ENCODE results near the gene SRA1. TPM values are rescaled to one million over a fixed set of nuclear protein-coding genes. Genes with fewer than 3 reads are reported as not detected.

Gene SRA1
- total RNA-seq, 1 donor from 2014 or later, result 37.5 TPM

DNA sequence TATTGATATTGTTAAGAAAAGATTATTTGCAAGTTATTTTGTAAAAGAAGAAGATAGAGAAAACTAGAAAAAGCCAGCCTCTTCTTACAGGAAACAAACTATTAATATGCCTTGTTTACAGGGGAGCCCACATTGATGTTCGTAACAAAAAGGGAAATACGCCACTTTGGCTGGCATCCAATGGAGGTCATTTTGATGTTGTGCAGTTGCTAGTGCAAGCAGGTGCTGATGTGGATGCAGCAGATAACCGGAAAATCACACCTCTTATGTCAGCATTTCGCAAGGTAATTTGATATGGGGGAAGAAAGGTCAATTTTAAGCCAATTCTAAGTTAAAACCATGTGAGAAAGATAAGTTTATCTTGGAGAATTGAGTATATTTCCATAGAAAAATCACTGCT lies 47.4 kb downstream of the SRA1 start:
- H3K9me3 Mint-ChIP-seq, result no peaks in the 10 kb centered on the region

DNA sequence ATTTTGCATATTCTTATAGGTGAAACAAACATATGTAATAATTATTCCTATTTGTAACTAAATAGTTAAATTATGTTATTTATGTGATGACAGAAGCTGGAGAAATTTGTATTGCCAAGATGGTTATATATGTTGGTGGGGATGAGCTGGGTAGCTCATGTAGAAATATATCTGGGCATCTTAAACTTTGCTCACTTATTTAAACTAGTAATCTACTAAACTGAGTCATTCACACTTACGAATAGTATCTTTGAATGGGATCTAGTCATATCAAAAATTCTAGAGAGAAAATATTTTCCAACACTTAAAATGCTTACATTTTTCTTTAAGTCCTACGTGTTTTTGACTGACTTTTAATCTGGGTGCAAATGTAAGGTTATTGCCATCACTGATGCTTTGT lies 54.4 kb downstream of the SRA1 start:
- Mint-ChIP-seq H3K27ac (no peak overlapping the region), H3K4me3 (no peak overlapping the region), H3K27me3 (ENCODE audit: low read depth) (no peaks in the 10 kb centered on the region), H3K36me3 (peaks cover 17% of the 10 kb centered on the region), H3K9me3 (no peaks in the 10 kb centered on the region), H3K4me1 (no peaks in the 10 kb centered on the region)
- DNase-seq (ENCODE audit: low spot score in 2 of 2, unreplicated experiment in 2 of 2), result no peak
- TF ChIP-seq, protein P1, sequence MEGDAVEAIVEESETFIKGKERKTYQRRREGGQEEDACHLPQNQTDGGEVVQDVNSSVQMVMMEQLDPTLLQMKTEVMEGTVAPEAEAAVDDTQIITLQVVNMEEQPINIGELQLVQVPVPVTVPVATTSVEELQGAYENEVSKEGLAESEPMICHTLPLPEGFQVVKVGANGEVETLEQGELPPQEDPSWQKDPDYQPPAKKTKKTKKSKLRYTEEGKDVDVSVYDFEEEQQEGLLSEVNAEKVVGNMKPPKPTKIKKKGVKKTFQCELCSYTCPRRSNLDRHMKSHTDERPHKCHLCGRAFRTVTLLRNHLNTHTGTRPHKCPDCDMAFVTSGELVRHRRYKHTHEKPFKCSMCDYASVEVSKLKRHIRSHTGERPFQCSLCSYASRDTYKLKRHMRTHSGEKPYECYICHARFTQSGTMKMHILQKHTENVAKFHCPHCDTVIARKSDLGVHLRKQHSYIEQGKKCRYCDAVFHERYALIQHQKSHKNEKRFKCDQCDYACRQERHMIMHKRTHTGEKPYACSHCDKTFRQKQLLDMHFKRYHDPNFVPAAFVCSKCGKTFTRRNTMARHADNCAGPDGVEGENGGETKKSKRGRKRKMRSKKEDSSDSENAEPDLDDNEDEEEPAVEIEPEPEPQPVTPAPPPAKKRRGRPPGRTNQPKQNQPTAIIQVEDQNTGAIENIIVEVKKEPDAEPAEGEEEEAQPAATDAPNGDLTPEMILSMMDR (IDR thresholded peaks at IDR 0.05; ENCODE audit: unreplicated experiment), result no peak

More for the DNA sequence above, 47.4 kb downstream of the SRA1 start:
- Mint-ChIP-seq H3K4me1 (no peaks in the 10 kb centered on the region), H3K27me3 (ENCODE audit: low read depth) (no peaks in the 10 kb centered on the region), H3K36me3 (peaks cover 50% of the 10 kb centered on the region), H3K27ac (no peak overlapping the region), H3K4me3 (no peak overlapping the region)
- no peak for DNase-seq (ENCODE audit: low spot score in 2 of 2, unreplicated experiment in 2 of 2)
- TF ChIP-seq, protein P1 (IDR thresholded peaks at IDR 0.05; ENCODE audit: unreplicated experiment), result no peak

Small RNAs within 50 kb of the gene (microRNA-seq; reads per million reads assigned to microRNA genes)
- not detected for gene MIR6831

Other genes with a start within 250 kb of the SRA1 start
- gene HBEGF, start 210.9 kb downstream of the SRA1 start, total RNA-seq, result 7.2 to 8.0 TPM (median 8.0 TPM) in 3 replicates
- 1.8 to 2.5 TPM (median 2.2 TPM) in 3 replicates for gene SLC4A9, start 197.3 kb downstream of the SRA1 start, total RNA-seq
- gene ANKHD1, start 155.6 kb downstream of the SRA1 start, total RNA-seq, result 121 to 129 TPM (median 128 TPM) in 3 replicates
- gene EIF4EBP3, start 9.8 kb downstream of the SRA1 start, total RNA-seq, result 5.2 to 7.6 TPM (median 5.9 TPM) in 3 replicates
- gene APBB3, start 7.1 kb upstream of the SRA1 start, total RNA-seq, result 59.9 to 68.5 TPM (median 63.6 TPM) in 3 replicates
- 56.5 to 62.2 TPM (median 61.5 TPM) in 3 replicates for gene SLC35A4, start 7.4 kb upstream of the SRA1 start, total RNA-seq
- gene CD14, start 75.7 kb upstream of the SRA1 start, total RNA-seq, result 0.34 to 0.63 TPM (median 0.35 TPM) in 3 replicates
- 20.6 to 21.2 TPM (median 21.0 TPM) in 3 replicates for gene TMCO6, start 82.0 kb upstream of the SRA1 start, total RNA-seq
- gene NDUFA2, start 90.2 kb upstream of the SRA1 start, total RNA-seq, result 41.2 to 46.9 TPM (median 45.5 TPM) in 3 replicates
- gene IK, start 90.4 kb upstream of the SRA1 start, total RNA-seq, result 85.0 to 85.8 TPM (median 85.8 TPM) in 3 replicates
- 24.9 to 26.8 TPM (median 26.0 TPM) in 3 replicates for gene WDR55, start 107.4 kb upstream of the SRA1 start, total RNA-seq
- gene DND1, start 116.1 kb upstream of the SRA1 start, total RNA-seq, result 3.3 to 3.9 TPM (median 3.5 TPM) in 3 replicates
- gene HARS1, start 133.9 kb upstream of the SRA1 start, total RNA-seq, result 73.7 to 77.2 TPM (median 76.9 TPM) in 3 replicates
- gene HARS2, start 134.0 kb upstream of the SRA1 start, total RNA-seq, result 32.4 to 35.6 TPM (median 33.5 TPM) in 3 replicates
- gene ZMAT2, start 143.0 kb upstream of the SRA1 start, total RNA-seq, result 49.8 to 52.2 TPM (median 50.7 TPM) in 3 replicates
- not detected in 3 replicates for gene PCDHA1, start 228.7 kb upstream of the SRA1 start, total RNA-seq
- 0.44 to 0.88 TPM (median 0.87 TPM) in 3 replicates for gene PCDHA2, start 237.4 kb upstream of the SRA1 start, total RNA-seq
- 0.31 to 0.40 TPM (median 0.32 TPM) in 3 replicates for gene PCDHA3, start 243.6 kb upstream of the SRA1 start, total RNA-seq
- 18.8 to 20.9 TPM (median 19.8 TPM) in 3 replicates for gene PCDHA4, start 249.6 kb upstream of the SRA1 start, total RNA-seq

Measured in mesothelial cell of epicardium (in vitro differentiated cells).